GM23338 (cell line): ENCODE results near the gene ANKRD22. TPM values are rescaled to one million over a fixed set of nuclear protein-coding genes. Genes with fewer than 3 reads are reported as not detected.

ENCODE experiments used
- ATAC-seq: fragments of 200-7000 bp; cut with Tn5 transposase; 3 replicates; pipeline ENCODE4 v1.9.1; 2020
- DNase-seq: peaks from one replicate; pipeline ENCODE4 v3.0.0-alpha.2; 2015; ENCODE audit warnings: low spot score
- H2AFZ ChIP-seq: fragments of 200-600 bp; sonication (generic); 2 replicates; pipeline ENCODE4 v1.8.0; 2016; ENCODE audit warnings: antibody characterized with exemption, mild to moderate bottlenecking, moderate library complexity
- H3F3A ChIP-seq: fragments of 200-600 bp; sonication (generic); replicated peaks from 2 replicates; pipeline ENCODE4 v1.8.0; 2017; ENCODE audit warnings: antibody characterized with exemption, mixed run types, low read depth
- H3K27ac ChIP-seq: fragments of 200-600 bp; sonication (generic); 2 replicates; pipeline ENCODE4 v1.6.1; 2016; ENCODE audit warnings: low read depth
- H3K27me3 ChIP-seq: fragments of 200-600 bp; sonication (generic); 2 replicates; pipeline ENCODE4 v1.8.0; 2016; ENCODE audit warnings: mild to moderate bottlenecking, mixed run types, moderate library complexity; ENCODE audit not compliant: insufficient read depth
- H3K36me3 ChIP-seq: fragments of 200-600 bp; sonication (generic); 2 replicates; pipeline ENCODE4 v1.8.0; 2016; ENCODE audit warnings: mild to moderate bottlenecking; ENCODE audit not compliant: insufficient read depth
- H3K4me1 ChIP-seq: fragments of 200-600 bp; sonication (generic); 2 replicates; pipeline ENCODE4 v1.8.0; 2016; ENCODE audit warnings: mild to moderate bottlenecking, moderate library complexity; ENCODE audit not compliant: insufficient read depth
- H3K4me2 ChIP-seq: fragments of 200-600 bp; sonication (generic); 2 replicates; pipeline ENCODE4 v1.7.1; 2017; ENCODE audit warnings: mixed run types
- H3K4me3 ChIP-seq: fragments of 200-600 bp; sonication (generic); 2 replicates; pipeline ENCODE4 v1.6.1; 2016; ENCODE audit warnings: mixed run types
- H3K79me2 ChIP-seq: fragments of 200-600 bp; sonication (generic); replicated peaks from 2 replicates; pipeline ENCODE4 v1.8.0; 2017; ENCODE audit warnings: mild to moderate bottlenecking; ENCODE audit not compliant: insufficient read depth
- H3K9me2 ChIP-seq: fragments of 200-600 bp; sonication (generic); 2 replicates; pipeline ENCODE4 v1.8.0; 2017; ENCODE audit not compliant: insufficient read depth
- H4K20me1 ChIP-seq: fragments of 200-600 bp; sonication (generic); replicated peaks from 2 replicates; pipeline ENCODE4 v1.8.0; 2017; ENCODE audit warnings: mild to moderate bottlenecking; ENCODE audit not compliant: insufficient read depth
- H3K27ac Mint-ChIP-seq: 2 replicates; pipeline ENCODE4 v1.8.0; 2020; ENCODE audit warnings: inconsistent platforms, mild to moderate bottlenecking, moderate library complexity, mixed read lengths
- H3K27me3 Mint-ChIP-seq: 3 replicates; pipeline ENCODE4 v1.8.0; 2022; ENCODE audit warnings: low read depth, mild to moderate bottlenecking, moderate library complexity, mixed read lengths, inconsistent platforms; ENCODE audit not compliant: insufficient read depth, poor library complexity
- H3K36me3 Mint-ChIP-seq: 3 replicates; pipeline ENCODE4 v1.8.0; 2021; ENCODE audit warnings: low read depth, mild to moderate bottlenecking, inconsistent platforms, moderate library complexity, mixed read lengths
- H3K4me1 Mint-ChIP-seq: 3 replicates; pipeline ENCODE4 v1.8.0; 2020; ENCODE audit warnings: mild to moderate bottlenecking, inconsistent platforms, mixed read lengths
- H3K4me3 Mint-ChIP-seq: 3 replicates; pipeline ENCODE4 v1.8.0; 2021; ENCODE audit warnings: moderate library complexity, mild to moderate bottlenecking, inconsistent platforms, mixed read lengths
- H3K9me3 Mint-ChIP-seq: 3 replicates; pipeline ENCODE4 v1.8.0; 2020; ENCODE audit warnings: moderate library complexity, mild to moderate bottlenecking, inconsistent platforms, mixed read lengths
- CREB1 ChIP-seq: fragments of 250-450 bp; sonication (Bioruptor Pico); IDR thresholded peaks from 2 replicates; pipeline ENCODE4 v1.5.0; 2020; ENCODE audit warnings: low read depth, mild to moderate bottlenecking, moderate library complexity
- JUNB ChIP-seq: IDR thresholded peaks from one replicate; pipeline ENCODE4 v1.6.1; 2016; ENCODE audit warnings: antibody characterized with exemption; ENCODE audit not compliant: unreplicated experiment
- NANOG ChIP-seq: IDR thresholded peaks from 2 replicates; pipeline ENCODE4 v1.6.1; 2016; ENCODE audit warnings: antibody characterized with exemption, borderline replicate concordance
- POLR2AphosphoS5 ChIP-seq: IDR thresholded peaks from 2 replicates; pipeline ENCODE4 v1.6.1; 2016; ENCODE audit warnings: antibody characterized with exemption, low read depth
- STAT1 ChIP-seq: IDR thresholded peaks from one replicate; pipeline ENCODE4 v1.6.1; 2016; ENCODE audit warnings: antibody characterized with exemption; ENCODE audit not compliant: unreplicated experiment
- ZNF331 ChIP-seq: fragments of 250-450 bp; sonication (Bioruptor Pico); IDR thresholded peaks from 2 replicates; pipeline ENCODE4 v1.5.0; 2020; ENCODE audit warnings: low read depth, mild to moderate bottlenecking, moderate library complexity
- polyA plus RNA-seq: library from polyadenylated mRNA; unstranded; fragments of >200 nt; fragmentation: Nextera tagmentation; extraction: Ambion mirVana; gene quantifications from 2 replicates; pipeline ENCODE4 v1.2.1, GENCODE V29; 2016
- total RNA-seq: library from RNA; depleted of rRNA; stranded (reverse); fragments of >200 nt; shearing (Covaris generic); gene quantifications from 2 replicates; pipeline ENCODE4 v1.2.3, GENCODE V29; 2014
- TF ChIP-seq, protein P1 (sequence below): IDR thresholded peaks from one replicate; pipeline ENCODE4 v1.6.1; 2018; ENCODE audit warnings: antibody characterized with exemption; ENCODE audit not compliant: unreplicated experiment
- TF ChIP-seq, protein P2 (sequence below): IDR thresholded peaks from 2 replicates; pipeline ENCODE4 v1.6.1; 2016; ENCODE audit warnings: antibody characterized with exemption

Gene ANKRD22
- total and polyA plus RNA-seq, 2 experiments from 2014 or later, result not detected

DNA sequence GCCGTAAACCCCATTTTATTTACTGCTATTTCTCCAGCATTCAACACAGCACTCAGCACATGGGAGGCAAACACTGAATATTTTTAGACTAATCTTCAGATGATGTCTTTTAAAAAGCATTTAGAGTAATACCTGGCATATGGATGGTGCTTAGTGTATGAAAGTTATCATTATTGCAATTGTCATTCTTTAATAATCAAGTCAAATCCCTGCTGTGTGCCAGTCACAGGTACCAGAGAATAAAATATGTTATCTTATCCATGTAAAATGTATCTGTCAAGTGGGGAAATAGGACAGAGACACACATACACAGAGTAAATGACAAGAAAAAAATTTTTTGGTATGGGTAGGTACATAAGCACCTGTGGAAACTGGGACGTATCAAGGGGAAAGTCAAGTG, 18.5 kb downstream of the ANKRD22 start (continued):
- TF ChIP-seq, protein P1, sequence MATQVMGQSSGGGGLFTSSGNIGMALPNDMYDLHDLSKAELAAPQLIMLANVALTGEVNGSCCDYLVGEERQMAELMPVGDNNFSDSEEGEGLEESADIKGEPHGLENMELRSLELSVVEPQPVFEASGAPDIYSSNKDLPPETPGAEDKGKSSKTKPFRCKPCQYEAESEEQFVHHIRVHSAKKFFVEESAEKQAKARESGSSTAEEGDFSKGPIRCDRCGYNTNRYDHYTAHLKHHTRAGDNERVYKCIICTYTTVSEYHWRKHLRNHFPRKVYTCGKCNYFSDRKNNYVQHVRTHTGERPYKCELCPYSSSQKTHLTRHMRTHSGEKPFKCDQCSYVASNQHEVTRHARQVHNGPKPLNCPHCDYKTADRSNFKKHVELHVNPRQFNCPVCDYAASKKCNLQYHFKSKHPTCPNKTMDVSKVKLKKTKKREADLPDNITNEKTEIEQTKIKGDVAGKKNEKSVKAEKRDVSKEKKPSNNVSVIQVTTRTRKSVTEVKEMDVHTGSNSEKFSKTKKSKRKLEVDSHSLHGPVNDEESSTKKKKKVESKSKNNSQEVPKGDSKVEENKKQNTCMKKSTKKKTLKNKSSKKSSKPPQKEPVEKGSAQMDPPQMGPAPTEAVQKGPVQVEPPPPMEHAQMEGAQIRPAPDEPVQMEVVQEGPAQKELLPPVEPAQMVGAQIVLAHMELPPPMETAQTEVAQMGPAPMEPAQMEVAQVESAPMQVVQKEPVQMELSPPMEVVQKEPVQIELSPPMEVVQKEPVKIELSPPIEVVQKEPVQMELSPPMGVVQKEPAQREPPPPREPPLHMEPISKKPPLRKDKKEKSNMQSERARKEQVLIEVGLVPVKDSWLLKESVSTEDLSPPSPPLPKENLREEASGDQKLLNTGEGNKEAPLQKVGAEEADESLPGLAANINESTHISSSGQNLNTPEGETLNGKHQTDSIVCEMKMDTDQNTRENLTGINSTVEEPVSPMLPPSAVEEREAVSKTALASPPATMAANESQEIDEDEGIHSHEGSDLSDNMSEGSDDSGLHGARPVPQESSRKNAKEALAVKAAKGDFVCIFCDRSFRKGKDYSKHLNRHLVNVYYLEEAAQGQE, result no peak
- no peak for TF ChIP-seq ZNF331 (CRISPR knock-in tag)

DNA sequence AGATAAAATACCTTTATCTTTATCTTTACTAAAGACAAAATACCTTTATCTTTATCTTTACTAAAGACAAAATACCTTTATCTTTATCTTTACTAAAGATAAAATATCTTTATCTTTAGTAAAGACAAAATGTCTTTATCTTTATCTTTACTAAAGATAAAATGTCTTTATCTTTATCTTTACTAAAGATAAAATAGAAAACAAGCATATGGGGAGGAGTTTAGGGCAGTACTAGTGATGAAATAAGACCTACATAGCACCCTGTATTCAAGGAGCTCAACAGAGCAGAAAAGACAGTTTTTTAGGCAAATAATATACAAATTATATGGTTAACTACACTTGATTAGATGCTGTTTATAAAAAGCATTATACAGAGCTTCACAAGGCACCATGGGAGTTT, 19.3 kb downstream of the ANKRD22 start:
- Histone ChIP-seq H3K27ac (no peak overlapping the region), H4K20me1 (no peaks in the 10 kb centered on the region), H3K27me3 (no peaks in the 10 kb centered on the region), H3K4me2 (no peak overlapping the region), H3K79me2 (no peaks in the 10 kb centered on the region), H3F3A (no peaks in the 10 kb centered on the region), H2AFZ (no peak overlapping the region), H3K9me2 (no peaks in the 10 kb centered on the region), H3K36me3 (no peaks in the 10 kb centered on the region), H3K4me3 (no peak overlapping the region), H3K4me1 (no peaks in the 10 kb centered on the region)
- no peak overlapping the region for H3K27ac Mint-ChIP-seq
- ATAC-seq (no peak), DNase-seq (no peak)
- H3K27me3 Mint-ChIP-seq, result no peaks in the 10 kb centered on the region
- TF ChIP-seq, protein P2, sequence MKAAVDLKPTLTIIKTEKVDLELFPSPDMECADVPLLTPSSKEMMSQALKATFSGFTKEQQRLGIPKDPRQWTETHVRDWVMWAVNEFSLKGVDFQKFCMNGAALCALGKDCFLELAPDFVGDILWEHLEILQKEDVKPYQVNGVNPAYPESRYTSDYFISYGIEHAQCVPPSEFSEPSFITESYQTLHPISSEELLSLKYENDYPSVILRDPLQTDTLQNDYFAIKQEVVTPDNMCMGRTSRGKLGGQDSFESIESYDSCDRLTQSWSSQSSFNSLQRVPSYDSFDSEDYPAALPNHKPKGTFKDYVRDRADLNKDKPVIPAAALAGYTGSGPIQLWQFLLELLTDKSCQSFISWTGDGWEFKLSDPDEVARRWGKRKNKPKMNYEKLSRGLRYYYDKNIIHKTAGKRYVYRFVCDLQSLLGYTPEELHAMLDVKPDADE, result no peak
- TF ChIP-seq ZNF331 (CRISPR knock-in tag), result no peak
- H3K36me3 Mint-ChIP-seq, result no peaks in the 10 kb centered on the region
- H3K4me3 Mint-ChIP-seq, result no peak overlapping the region
- no peaks in the 10 kb centered on the region for H3K9me3 Mint-ChIP-seq
- H3K4me1 Mint-ChIP-seq, result no peaks in the 10 kb centered on the region

DNA sequence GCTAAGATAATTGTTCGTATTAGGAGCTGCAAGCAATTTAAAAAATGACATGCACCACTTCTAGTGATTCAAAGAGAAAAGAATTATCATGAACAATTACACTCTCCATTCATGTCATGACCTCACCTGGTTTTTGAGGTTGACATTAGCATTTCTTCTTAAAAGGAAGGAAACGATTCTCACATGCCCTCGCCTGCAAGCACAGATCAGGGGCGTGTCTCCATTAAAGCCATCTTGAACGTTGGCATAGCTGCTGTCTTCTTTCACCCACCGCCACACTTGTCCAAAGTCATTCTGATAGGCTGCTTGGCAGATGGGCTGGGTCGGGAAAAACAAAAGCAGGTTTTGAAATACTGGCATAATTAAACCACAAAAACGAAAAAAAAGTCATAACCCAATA, 19.9 kb downstream of the ANKRD22 start:
- Mint-ChIP-seq H3K36me3 (no peaks in the 10 kb centered on the region), H3K27ac (no peak overlapping the region), H3K4me3 (no peak overlapping the region), H3K4me1 (no peaks in the 10 kb centered on the region; the same call in 2 of the 3 replicates), H3K9me3 (no peaks in the 10 kb centered on the region), H3K27me3 (no peaks in the 10 kb centered on the region)
- Histone ChIP-seq H3K27ac (no peak overlapping the region), H3K4me2 (no peak overlapping the region), H3K9me2 (no peaks in the 10 kb centered on the region), H4K20me1 (no peaks in the 10 kb centered on the region), H3K36me3 (no peaks in the 10 kb centered on the region), H3F3A (no peaks in the 10 kb centered on the region), H3K4me3 (no peak overlapping the region), H3K4me1 (no peaks in the 10 kb centered on the region), H3K27me3 (no peaks in the 10 kb centered on the region), H3K79me2 (no peaks in the 10 kb centered on the region), H2AFZ (no peak overlapping the region)
- ATAC-seq, result no peak
- DNase-seq, result no peak
- TF ChIP-seq JUNB (no peak), STAT1 (no peak), POLR2AphosphoS5 (no peak), CREB1 (CRISPR knock-in tag) (no peak), NANOG (no peak), ZNF331 (CRISPR knock-in tag) (no peak)
- TF ChIP-seq, protein P2, result no peak
- TF ChIP-seq, protein P1, result no peak
